NCI-H146 (cell line): Measurements from ENCODE around the gene PDE4D.
"Not testable (repeated sequence)": the region's sequence is repeated elsewhere in the genome, so short reads cannot be mapped to it uniquely, and the experiment has no call there.

Experiments
- DNase-seq: peaks from one replicate; lab custom pipeline; 2025; lab: John Stamatoyannopoulos, UW

PDE4D gene

DNA sequence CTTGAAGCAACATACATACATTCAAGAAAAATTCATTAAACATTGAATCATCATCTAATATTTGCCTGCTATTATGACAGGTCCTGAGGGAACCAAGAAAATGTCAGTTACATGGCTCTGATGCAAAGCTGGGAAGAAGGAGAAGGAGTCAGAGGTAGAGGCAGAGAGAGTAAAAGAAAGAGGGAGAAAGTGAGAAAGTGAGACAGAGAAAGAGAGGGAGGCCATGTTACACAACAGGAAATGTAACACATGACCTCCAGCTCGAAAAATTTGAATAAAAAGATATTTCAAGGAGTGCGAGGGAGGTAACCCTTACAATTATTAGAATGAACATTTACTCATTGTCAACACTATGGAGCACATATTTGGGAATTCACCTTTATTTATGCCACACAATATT is 189.7 kb downstream of the PDE4D start:
- DNase-seq = no peak

DNA sequence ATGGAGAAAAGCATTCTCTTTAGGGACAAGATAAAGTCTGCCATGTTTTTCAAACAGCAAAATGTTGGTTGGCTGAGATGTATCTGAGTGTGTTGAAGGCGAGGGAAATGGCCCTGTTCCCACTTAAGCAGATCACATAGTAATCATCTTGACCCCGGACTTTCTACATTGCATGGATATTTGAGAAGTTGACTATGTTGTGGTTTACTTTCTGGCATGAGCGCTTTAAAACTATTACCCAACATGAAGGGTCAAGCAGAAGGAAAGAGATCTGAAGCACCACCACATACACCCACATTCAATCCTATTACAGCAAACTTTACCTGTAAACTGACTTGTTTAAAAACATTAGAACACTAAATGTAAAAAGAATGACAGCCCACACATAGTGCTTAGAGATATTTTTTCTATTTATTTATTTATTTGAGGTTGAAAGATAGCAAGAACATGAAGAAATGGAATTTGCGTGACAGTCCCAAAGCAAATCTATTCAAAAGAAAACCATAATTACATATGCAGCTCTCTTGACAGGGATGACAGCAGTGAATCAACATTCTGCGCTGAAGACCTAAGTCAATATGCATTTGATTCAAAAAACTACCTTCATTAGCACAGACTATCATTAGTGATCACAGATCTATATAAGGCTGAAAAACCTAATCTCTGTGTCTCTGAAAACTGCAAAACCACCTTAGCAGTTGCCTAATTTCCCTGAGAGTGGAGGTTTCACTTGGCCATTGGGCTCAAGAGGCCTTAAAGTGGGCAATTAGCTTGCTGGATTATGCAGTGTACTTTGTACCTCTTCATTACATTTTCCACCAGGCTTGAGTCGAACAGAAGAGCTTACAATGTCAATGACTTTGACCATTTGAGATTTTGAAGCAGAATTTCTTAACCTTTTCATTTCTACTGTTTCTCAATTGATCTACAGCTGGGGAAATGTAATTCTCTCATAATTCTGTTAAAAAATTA is 195.0 kb downstream of the PDE4D start:
- DNase-seq = no peak

DNA sequence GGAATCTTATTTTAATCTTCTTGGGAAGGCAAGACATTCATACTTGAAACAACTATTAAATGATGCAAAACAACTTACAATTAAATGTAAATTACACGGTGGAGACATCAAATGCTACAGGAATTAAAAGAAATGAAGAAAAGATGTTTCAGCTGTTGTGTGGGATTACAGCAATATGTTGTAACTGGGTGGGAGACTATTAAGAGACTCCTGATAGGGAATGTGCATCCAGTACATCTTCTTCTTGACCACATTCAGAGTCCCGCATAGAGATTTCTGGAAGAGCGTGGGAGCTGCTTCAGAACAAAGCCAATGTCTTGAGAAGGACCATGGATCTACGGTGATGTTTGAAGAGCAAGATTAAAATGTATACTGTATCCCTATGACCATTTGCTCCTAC is 199.1 kb downstream of the PDE4D start:
- DNase-seq = no peak

DNA sequence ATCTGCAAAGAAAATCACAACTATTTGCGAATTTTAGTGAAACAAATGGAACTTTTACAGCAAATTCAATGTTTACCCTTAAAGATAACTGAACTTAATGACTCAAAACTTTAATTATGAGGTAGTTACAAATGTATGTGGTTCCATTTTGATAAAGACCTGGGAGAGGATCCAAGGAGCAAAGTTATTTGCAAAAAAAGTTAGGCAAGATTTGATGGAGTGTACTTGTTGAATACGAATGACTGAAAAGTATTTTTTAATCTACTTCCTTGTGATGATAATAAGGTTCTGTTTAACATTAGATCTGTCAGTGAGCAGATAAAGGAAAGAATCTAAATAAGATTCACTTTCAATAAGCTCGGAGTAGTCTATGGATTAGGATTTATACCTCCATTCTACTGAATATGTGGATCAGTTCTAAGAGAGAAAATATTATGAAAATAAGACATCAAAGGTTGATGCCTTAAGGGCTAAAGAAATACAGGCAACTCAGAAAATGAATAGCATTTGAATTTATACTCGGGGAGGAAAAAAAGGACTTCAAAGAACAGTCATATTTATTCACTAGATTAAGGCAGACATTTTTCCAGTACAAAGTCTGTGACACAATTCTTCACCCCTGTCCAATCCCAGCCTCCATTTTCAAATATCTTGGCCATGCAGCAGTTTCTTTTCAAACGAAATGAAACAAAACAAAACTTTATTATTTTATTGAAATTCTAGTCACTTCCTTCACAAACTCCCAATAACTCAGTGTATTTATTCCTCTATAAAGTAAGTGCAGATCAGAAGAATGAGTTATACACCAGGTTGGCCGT is 199.8 kb downstream of the PDE4D start:
- DNase-seq = no peak

DNA sequence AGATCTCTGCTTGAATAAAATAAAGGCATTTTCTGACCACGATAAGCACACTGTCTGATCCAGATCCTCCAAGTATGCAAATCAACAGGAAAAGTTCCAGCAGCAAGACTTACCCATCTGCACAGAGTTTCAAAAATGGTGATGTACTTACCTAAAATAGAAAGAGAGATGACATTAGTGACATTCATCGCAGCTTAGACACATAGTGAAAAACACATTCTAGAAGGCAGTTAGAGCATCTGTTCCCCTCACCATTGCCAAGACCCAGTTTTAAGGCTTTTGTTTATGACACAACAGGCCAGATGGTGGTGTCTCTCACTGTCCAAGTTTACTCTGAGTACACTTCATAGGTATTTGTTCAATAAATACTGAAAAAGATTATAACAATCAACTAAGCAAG is 207.7 kb downstream of the PDE4D start:
- no peak for DNase-seq

DNA sequence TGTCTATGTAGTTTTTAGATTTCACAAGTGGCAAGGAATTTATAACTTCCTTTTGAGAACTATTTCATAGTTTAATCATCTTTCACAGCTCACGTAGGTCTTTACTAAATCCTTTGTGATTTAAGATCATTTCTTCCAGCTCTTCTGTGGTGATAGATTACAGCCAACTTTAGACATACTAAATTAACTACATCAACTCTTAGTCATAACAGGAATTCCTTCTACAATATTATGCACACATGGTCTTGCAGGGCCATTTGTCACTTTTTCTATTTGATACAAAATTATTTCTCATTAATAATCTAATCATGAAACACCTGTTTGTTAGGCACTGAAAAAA is 208.4 kb downstream of the PDE4D start:
- DNase-seq = no peak

DNA sequence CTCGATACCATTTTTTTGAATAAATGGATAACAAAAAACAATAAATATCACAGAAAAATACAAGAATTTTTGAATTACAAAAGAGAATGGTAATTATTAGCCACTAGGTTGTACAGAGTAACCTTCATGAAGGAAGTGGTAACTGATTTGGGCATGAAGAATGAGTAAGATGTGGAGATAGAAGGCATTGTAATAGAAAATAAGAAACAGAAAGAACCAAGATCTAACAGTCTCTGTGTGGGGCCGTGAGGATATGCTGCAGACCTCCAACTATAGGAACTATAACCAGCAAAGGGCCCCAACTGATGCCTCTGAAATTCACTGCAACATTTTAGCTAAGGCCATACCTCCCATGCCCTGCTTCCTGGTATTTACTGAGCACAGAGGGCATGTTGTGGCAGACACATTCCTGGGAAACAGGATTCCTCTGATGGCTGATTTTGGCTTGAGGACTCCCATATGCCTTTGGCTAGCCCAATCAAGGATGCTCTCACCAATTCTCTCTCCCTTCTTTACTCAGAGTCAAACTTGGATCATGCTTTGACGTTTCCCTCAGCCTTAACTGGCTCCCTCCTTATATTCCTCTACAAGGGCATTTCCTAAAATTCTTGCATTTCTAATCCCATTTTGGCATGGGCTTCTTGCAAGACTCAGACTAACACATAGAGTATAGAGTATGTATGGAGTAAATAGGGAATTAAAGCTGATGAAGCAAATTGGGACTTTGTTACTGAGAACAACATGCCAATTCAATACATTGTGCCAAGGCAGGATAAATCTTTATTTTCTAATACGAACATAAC is 208.9 kb downstream of the PDE4D start:
- no peak for DNase-seq

DNA sequence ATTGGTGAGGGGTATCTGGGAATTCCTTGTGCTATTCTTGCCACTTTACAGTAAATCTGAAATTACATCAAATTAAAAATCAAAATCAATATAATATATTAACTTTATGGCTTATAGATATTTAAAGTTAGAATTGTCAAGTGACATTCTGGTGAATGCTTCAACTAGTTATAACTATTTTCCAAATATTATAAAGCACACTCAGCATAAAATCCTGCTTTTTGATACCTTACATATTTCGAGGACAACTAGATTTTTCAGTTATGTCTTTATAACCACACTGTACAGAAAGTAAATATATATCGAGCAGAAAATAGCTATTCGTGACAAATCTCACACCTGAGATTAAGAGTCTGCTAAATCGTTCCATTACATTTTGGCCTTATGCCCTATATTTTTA is 210.2 kb downstream of the PDE4D start:
- DNase-seq = no peak

DNA sequence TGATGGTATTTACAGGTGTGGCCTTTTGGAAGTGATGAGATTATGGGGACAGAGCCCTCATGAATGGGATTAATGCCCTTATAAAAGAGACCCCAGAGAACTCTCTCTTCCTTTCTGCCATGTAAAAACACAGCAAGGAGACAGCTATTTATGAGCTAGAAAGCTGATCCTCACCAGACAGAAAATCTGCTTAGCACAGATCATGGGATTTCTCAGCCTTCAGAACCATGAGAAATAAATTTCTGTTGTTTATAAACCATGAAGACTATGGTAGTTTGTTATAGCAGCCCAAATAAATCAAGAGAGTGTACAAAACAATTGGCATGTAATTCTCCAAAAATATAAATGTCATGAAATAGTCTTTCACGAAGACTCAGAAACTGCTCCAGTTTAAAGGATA is 211.0 kb downstream of the PDE4D start:
- no peak for DNase-seq

DNA sequence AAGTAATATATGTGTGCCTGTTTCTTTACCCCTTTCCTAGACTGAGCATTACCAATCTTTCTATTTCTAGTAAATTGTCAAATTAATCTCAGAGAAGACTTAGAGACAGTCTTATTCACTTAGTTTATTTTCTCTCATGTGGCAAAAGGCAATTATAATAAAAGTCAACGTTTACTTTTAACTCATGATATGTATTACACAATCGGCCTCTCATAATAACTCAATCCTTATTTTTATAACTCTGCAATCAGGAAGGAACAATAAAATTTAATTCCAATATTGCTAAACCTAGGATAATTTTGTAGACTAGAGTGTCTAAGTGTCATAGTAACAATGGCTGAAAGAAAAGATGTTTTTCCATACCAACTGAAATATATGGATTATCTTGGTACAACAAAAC is 214.6 kb downstream of the PDE4D start:
- no peak for DNase-seq

DNA sequence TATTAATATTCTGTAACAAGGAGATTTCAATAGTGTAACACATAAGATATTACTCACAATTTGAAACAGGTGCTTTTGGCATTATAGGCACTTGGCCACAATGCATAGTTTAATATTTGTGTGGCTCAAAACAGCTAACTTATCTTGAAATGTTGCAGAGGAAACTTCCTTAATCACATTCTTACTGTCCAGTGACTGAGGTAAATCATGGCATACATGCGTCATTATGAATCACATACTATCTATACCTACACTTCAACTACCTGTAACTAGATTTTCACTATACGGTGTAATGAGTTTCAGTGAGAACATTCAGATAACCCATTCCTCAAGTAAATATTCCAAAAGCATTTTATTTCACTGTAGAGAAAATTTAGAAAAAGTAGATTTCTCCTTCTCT is 218.8 kb downstream of the PDE4D start:
- no peak for DNase-seq

DNA sequence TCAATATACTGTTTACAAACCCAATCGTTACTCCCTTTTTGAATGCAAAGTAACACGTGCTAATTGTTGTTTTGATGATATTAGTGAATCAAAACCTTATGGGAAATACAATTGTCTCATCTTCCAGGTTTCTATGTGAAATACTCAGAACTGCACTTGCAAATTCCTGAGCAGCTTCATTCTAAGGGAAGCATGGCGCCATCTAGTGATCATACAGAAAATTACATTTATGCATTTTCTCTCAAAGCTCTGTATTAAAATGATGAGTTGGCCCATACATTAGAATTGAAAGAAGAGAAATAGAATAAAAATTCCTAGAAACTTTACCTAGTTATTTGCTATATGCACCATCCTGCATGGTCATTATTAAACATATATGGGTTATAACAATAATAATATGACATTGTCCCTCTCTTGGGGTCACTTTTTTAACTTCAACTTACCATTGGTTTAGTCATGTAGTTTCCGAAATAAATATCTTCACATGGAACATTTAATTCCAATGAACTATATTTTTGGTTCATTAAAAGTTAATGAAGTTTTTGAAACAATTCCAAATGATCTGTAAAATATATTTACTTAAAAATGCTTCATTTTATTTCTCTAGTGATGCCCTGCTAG is 220.0 kb downstream of the PDE4D start:
- DNase-seq = peak; percentile 56

DNA sequence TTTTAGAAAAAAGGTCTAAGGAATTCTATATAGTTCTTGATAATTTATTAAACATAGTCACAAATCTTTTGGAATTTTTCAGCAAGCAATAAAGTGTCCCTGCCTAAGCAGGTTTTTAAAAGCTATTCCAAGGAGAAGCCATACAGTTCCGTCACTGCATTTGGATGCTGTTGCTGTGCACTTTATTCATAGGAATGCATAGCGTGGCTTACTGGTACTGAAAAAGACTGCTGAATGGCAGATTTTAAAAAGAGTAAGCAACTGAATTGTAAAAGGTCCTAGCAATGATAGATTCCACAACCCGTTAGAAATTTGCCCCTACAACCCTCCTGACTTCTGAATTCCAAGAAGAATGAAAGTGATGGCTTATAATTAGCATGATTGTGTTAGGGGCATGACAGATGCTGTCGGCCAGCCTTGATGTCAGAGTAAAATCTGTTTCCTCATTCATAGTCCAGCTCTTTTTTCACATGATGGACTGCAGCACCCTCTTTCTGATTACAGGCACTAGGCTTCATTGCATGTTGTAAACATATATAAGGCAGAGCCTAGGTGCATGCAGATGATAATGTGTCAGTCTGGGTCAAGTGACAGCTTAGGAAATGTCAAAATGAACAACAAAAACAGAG is 227.0 kb downstream of the PDE4D start:
- DNase-seq = no peak

DNA sequence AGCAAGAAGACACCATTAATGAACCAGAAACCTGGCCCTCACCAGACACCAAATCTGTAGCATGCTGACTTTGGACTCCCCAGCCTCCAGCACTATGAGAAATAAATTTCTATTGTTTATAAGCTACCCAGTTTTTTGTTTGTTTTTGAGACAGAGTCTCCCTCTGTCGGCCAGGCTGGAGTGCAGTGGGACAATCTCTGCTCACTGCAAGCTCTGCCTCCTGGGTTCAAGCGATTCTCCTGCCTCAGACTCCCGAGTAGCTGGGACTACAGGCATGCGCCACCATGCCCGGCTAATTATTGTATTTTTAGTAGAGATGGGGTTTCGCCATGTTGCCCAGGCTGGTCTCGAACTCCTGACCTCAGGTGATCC is 227.7 kb downstream of the PDE4D start:
- DNase-seq = not testable (repeated sequence)

DNA sequence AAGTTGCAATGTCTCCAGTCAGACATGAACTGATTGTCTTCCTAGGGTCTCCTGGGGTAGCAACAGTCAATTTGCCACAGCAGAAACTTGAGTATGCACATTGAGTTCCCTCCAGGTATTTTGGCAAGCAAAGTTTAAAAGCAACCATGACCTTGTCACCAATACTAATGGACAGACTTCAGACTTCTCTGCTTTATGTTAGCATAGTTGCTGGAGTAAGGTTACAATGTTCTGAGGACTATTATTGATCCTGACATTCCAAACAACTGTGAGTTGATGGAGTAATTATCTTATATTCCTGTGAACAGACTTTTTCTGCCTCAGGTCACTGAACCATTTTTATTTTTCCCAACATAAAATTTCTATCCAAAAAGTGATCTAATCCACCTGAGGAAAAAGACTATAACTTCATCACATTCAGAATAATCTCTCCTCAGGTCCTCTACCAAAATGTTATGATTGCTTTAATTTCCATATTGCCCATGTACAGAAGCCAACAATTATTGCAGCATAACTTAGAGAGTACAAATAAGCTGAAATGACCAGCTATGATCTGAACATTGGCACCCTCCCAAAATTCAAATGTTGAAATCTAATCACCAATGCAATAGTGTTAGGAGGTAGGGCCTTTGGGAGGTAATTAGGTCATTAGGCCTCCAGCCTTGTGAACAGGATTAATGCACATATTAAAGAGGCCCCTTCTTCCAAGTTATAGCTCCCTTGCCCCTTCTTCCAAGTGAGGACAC is 228.3 kb downstream of the PDE4D start:
- DNase-seq = peak; percentile 26

DNA sequence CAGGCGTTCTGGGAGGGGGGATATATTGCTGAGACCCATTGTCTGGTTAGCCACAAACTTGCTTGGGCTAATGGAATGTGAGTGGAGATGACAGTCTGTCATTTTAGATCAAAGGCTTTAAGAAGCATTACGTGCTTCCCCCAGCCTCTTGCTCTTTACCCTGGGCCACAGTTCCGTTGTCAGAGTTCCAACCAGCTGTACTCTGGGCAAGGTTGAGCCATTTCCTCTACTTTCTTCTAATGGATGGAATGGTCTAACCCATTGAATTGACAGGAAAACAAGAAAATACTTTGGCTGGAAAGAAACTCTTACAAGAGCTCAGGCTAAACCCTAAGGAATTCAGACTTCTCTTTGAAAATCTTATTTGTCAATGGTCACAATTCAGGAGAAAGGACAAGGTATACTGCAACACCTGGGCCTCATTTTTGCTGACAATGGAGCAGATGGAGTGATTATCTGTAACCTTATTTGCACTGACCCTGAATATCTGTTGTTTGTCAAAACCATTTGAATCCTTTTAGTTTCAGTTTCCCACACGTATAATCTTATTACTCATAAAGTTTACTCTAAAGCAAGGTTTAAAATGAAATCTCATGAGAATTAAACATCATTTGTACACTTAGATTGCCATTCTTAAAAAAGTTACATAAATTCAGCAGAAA is 231.4 kb downstream of the PDE4D start:
- peak; percentile 77 for DNase-seq

DNA sequence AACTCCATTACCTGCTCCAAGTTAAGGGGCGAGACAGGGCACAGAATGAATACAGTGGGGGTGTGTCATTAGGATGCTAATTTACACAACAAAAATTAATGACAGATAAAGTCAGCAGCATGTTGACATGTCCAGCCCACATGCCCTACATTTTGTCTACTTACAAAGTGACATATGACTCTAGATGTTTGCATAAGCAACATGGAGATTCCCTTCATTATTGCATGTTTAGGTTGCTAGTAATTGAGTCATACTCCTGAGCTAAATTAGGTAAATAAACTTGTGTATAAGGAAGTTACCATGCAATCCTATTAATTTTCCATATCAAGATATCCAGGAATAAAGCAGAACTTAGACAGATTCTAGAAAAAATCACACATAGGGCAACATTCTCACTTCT is 232.2 kb downstream of the PDE4D start:
- no peak for DNase-seq

DNA sequence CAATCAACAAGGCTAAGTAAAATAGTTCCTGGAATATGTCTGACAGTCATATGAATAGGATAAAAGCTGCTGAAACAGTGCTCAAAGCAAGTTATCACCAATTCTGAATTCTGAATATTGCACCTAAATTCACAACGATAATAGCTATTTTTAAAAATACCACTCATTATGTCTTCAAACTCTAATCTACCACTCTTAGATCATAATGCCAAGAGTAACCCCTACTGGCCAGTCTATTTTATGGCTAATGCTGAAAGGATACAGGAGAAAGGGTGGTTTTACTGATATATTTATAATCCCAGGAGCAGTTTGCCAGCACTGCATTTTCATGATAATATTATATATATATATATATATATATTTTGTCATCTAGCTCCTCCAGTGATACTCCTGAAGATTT is 232.8 kb downstream of the PDE4D start:
- DNase-seq = peak; percentile 39

DNA sequence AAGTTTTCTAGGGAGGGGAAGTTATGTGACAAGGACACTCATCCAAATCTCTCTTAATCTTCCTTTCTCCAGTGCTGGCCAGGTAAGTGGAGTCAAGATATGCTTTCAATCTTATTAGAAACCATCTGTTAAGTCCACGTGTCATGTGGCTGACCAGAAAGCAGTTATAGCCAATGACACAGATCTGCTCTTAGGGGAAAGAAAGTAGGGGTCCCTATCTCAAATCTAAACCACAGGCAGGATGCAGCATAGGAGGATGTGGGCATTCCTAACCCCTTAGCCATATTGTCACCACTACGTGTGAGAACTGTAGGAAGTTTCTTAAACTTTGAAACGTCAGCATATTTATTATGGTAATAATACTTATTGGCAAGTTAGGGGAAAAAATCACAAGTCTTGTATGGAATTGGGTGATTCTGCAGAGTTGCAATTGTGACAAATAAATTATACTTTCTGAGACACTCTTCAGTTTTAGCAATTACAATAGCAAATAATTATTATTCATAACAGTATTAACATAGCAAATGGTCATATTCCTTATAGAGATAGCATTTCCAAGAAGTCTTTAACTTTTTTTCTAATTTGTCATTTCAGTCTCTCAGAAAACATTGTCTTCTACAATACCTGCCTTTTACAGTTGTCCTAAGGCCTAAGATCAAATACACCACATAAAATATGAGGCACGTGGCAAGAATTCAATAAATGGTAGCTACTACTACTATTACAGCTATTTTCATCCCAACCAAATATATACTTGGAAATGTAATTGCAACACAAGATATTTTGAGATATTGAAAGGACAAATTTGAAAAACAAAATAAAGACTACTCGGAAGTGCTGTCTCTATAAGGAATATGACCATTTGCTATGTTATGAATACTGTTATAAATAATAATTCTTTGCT is 236.9 kb downstream of the PDE4D start:
- DNase-seq = no peak
